IPS-15b (cell line): ENCODE data around the gene MARF1.
"Not testable (repeated sequence)": the region's sequence is repeated elsewhere in the genome, so short reads cannot be mapped to it uniquely, and the experiment has no call there.

ENCODE experiments used
- H3K27me3 ChIP-seq: one replicate; pipeline ENCODE4 v1.6.1; 2013; ENCODE audit warnings: low read length; ENCODE audit not compliant: control insufficient read depth, insufficient read depth
- H3K36me3 ChIP-seq: one replicate; pipeline ENCODE4 v1.6.1; 2013; ENCODE audit warnings: low read length; ENCODE audit not compliant: control insufficient read depth, insufficient read depth
- H3K4me1 ChIP-seq: one replicate; pipeline ENCODE4 v1.6.1; 2013; ENCODE audit warnings: mild to moderate bottlenecking, low read length; ENCODE audit not compliant: control insufficient read depth, insufficient read depth
- H3K4me3 ChIP-seq: one replicate; pipeline ENCODE4 v1.5.1; 2013; ENCODE audit warnings: low read depth, low read length
- H3K9ac ChIP-seq: one replicate; pipeline ENCODE4 v1.6.1; 2013; ENCODE audit warnings: low read depth, mild to moderate bottlenecking, low read length
- H3K9me3 ChIP-seq: one replicate; pipeline ENCODE4 v1.6.1; 2013; ENCODE audit warnings: mild to moderate bottlenecking, low read length; ENCODE audit not compliant: control insufficient read depth, insufficient read depth

The MARF1 gene

GRCh38 chr16:15573274-15573895, 69.6 kb downstream of the MARF1 start:
- Histone ChIP-seq H3K27me3 (no peaks in the 10 kb centered on the region), H3K9ac (no peak overlapping the region), H3K9me3 (no peaks in the 10 kb centered on the region), H3K36me3 (no peaks in the 10 kb centered on the region), H3K4me1 (no peaks in the 10 kb centered on the region), H3K4me3 (no peak overlapping the region)

- H3K4me3 ChIP-seq: no peak overlapping the region
- no peak overlapping the region for H3K9ac ChIP-seq
Observed at GRCh38 chr16:15572329-15573001, 70.5 kb downstream of the MARF1 start.

GRCh38 chr16:15571557-15571956, 71.4 kb downstream of the MARF1 start:
- Histone ChIP-seq H3K9ac (no peak overlapping the region), H3K4me1 (no peaks in the 10 kb centered on the region), H3K27me3 (no peaks in the 10 kb centered on the region), H3K4me3 (no peak overlapping the region), H3K36me3 (no peaks in the 10 kb centered on the region), H3K9me3 (no peaks in the 10 kb centered on the region)

More at GRCh38 chr16:15572329-15573001, 70.5 kb downstream of the MARF1 start:
- Histone ChIP-seq H3K4me1 (no peaks in the 10 kb centered on the region), H3K9me3 (no peaks in the 10 kb centered on the region), H3K27me3 (no peaks in the 10 kb centered on the region), H3K36me3 (no peaks in the 10 kb centered on the region)

GRCh38 chr16:15570666-15571065, 72.3 kb downstream of the MARF1 start:
- H3K4me1 ChIP-seq, H3K9me3 ChIP-seq, H3K36me3 ChIP-seq, H3K4me3 ChIP-seq, H3K9ac ChIP-seq, H3K27me3 ChIP-seq: not testable (repeated sequence)

GRCh38 chr16:15567823-15568222, 75.1 kb downstream of the MARF1 start:
- Histone ChIP-seq H3K4me3 (no peak overlapping the region), H3K36me3 (no peaks in the 10 kb centered on the region), H3K27me3 (no peaks in the 10 kb centered on the region), H3K9ac (no peak overlapping the region), H3K4me1 (peaks cover 6% of the 10 kb centered on the region), H3K9me3 (no peaks in the 10 kb centered on the region)

DNA sequence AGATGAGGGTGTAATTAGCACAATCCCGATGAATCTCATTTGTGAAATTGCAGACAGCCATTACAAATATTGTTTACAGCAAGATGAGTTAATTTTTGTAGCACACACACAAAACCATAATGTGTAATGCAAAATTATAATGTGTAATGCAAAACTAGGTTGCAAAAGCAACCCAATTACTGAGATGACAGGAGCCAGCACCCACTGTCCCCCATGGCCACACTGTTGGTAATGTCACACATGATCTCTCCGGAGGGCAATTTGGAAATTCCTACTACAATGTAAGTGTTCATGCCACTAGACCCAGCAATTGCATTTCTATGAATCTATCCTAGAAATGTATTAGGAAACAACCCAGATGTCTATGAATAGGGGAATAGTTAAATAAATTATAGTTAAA, 76.9 kb downstream of the MARF1 start:
- no peak overlapping the region for H3K4me3 ChIP-seq
- peaks cover 6% of the 10 kb centered on the region for H3K4me1 ChIP-seq
- no peaks in the 10 kb centered on the region for H3K9me3 ChIP-seq
- no peaks in the 10 kb centered on the region for H3K36me3 ChIP-seq
- H3K9ac ChIP-seq: no peak overlapping the region
- H3K27me3 ChIP-seq: no peaks in the 10 kb centered on the region

DNA sequence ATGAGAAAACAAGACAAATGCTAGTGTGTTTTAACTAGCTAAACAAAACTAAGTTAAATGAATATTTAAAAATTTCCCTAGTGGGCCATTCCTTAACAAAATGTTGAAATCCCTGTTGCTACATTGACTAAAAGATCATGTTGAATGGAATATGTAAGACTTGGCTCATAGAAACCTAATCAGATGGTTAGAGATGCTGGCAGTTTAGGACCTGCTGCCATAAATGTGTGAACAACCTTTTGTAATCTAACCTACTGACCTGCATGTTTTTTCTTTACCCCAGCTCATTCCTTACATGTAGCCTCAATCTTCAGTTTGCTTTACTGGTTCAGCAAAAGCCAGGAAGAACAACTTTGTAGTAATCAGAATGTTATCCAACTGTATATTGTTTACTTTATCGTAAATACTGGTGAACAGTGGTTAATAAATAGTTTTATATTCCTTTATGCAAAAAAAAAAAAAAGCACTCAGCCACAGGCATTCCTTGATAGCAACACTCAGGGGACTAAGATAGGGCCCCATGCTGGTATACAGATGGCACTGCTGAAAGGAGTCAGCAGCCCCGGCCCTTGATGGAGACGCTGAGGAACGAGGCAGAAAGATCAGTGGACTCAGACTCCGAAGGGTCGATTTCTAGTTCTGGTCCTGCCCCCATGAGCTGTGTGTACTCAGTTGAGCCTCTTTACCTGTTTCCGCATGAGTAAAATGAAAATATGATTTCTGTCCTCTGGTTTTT, 78.2 kb downstream of the MARF1 start:
- Histone ChIP-seq H3K36me3 (no peaks in the 10 kb centered on the region), H3K4me1 (peaks cover 6% of the 10 kb centered on the region), H3K9ac (no peak overlapping the region), H3K9me3 (no peaks in the 10 kb centered on the region), H3K4me3 (no peak overlapping the region), H3K27me3 (no peaks in the 10 kb centered on the region)

DNA sequence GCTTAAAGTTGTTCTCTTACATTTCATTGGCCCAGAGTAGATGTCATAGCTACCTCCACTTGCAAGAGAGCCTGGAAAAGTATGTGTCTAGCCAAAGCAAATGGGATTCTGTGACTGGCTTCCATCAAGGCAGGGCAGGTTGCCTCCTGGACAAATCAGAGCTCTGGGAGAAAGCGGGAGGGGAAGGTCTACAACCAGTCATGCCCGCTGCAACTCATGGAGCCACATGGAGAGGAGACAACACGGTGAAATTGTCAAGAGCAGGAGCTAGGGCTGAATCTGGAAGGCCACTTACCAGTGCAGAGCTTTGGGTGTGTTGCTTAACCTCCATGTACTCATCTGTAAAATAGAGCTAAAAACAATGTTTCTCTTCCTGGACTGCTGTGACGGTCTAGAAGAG, 83.8 kb downstream of the MARF1 start:
- Histone ChIP-seq H3K36me3 (no peaks in the 10 kb centered on the region), H3K4me1 (peaks cover 6% of the 10 kb centered on the region), H3K4me3 (no peak overlapping the region), H3K27me3 (no peaks in the 10 kb centered on the region), H3K9ac (no peak overlapping the region), H3K9me3 (no peaks in the 10 kb centered on the region)

DNA sequence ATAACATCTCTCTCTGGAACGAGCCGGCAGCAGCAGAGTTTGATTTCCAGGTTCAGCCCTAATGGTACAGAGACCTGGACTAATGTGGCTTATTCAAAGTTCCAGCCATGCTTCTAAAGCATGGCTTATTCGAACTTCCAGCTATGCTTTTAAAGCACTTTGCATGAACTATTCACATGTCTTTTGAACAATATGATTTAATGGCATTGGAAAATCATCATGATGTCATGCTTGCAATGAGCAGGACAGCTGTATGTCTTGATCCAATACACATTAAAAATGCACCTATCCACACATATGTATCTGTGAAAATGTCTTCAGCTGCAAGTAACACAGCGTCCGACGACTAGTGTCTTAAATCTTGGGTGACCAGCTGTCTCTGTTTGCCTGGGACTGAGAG, 85.7 kb downstream of the MARF1 start:
- no peaks in the 10 kb centered on the region for H3K4me1 ChIP-seq
- H3K9me3 ChIP-seq: no peaks in the 10 kb centered on the region
- H3K36me3 ChIP-seq: no peaks in the 10 kb centered on the region
- no peak overlapping the region for H3K9ac ChIP-seq
- H3K27me3 ChIP-seq: no peaks in the 10 kb centered on the region
- H3K4me3 ChIP-seq: no peak overlapping the region

- H3K9me3 ChIP-seq: no peaks in the 10 kb centered on the region
- no peaks in the 10 kb centered on the region for H3K36me3 ChIP-seq
- no peak overlapping the region for H3K9ac ChIP-seq
- no peaks in the 10 kb centered on the region for H3K4me1 ChIP-seq
- no peak overlapping the region for H3K4me3 ChIP-seq
- no peaks in the 10 kb centered on the region for H3K27me3 ChIP-seq
Observed at GRCh38 chr16:15556130-15556529, 86.8 kb downstream of the MARF1 start.

DNA sequence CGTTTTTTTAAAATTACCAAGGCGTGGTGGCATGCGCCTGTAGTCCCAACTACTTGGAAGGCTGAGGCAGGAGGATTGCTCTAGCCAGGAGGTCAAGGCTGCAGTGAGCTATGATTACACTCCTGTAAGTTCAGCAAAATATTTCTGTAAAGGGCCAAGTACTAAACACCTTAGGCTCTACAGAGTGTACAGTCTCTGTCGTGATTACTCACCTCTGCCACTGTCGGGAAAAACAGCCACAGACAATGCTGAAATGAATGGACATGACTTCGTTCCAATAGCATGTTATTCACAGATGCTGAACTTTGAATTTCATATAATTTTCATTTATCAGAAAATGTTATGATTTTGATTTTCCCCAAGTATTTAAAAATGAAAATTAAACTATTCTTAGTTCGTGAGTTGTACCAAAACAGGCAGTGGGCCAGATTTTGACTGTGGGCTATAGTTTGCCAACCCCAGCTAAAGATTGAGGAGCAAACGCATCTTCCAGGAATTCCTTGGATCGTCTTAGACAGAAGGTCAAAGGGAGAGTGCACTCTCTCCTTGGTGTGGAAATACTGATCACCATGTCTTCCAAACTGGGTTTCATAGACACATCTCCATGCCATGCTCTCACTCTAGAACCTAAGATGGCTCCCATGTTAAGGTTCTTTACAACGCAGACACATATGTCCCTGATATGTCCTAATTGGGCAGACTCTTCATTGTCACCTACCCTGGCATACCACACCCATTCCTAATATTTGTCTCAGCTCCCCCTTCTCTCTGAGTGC, 89.5 kb downstream of the MARF1 start:
- H3K9me3 ChIP-seq: no peaks in the 10 kb centered on the region
- H3K4me1 ChIP-seq: no peaks in the 10 kb centered on the region
- no peaks in the 10 kb centered on the region for H3K27me3 ChIP-seq
- no peak overlapping the region for H3K4me3 ChIP-seq
- no peak overlapping the region for H3K9ac ChIP-seq
- no peaks in the 10 kb centered on the region for H3K36me3 ChIP-seq
